H1 (cell line): ENCODE data around the gene KLRK1. TPM values are rescaled to one million over a fixed set of nuclear protein-coding genes. Genes with fewer than 3 reads are reported as not detected.

Experiments
- CTCF ChIA-PET: fragments of 300-600 bp; sonication (Branson Sonifier 250); formaldehyde crosslinking; loops from one replicate; lab custom pipeline; 2021; ENCODE audit not compliant: partially characterized antibody; lab: Charles Lee
- POLR2A ChIA-PET: fragments of 300-600 bp; sonication (Branson Sonifier 250); formaldehyde crosslinking; loops from one replicate; lab custom pipeline; 2021; ENCODE audit warnings: inconsistent platforms; ENCODE audit not compliant: partially characterized antibody; lab: Charles Lee
- DNase-seq, 2 experiments: peaks; one replicate each; pipeline versions ENCODE4 v3.0.0 to v3.0.0-alpha.2; 2010 to 2022; ENCODE audit warnings: low spot score in 2 of 2, low read depth in 1 of 2, mixed read lengths in 1 of 2
- FAIRE-seq: peaks from 2 replicates; lab custom pipeline; 2011; peaks lifted over from hg19 to GRCh38; lab: Jason Lieb, UNC
- H2AFZ ChIP-seq: 2 replicates; pipeline ENCODE4 v1.8.1; 2012; ENCODE audit warnings: low read length, inconsistent platforms
- H2AK5ac ChIP-seq: 2 replicates; pipeline ENCODE4 v1.6.1; 2013; ENCODE audit warnings: low read depth, low read length
- H2BK120ac ChIP-seq: replicated peaks from 2 replicates; pipeline ENCODE3; 2013; ENCODE audit warnings: low read depth, low read length, inconsistent platforms
- H2BK12ac ChIP-seq: 2 replicates; pipeline ENCODE4 v1.6.1; 2013; ENCODE audit warnings: low read depth, low read length
- H2BK15ac ChIP-seq: 2 replicates; pipeline ENCODE4 v1.6.1; 2013; ENCODE audit warnings: low read length
- H2BK20ac ChIP-seq: 2 replicates; pipeline ENCODE4 v1.6.1; 2013; ENCODE audit warnings: low read length
- H2BK5ac ChIP-seq: 2 replicates; pipeline ENCODE4 v1.6.1; 2013; ENCODE audit warnings: low read depth, low read length
- H3K14ac ChIP-seq: 2 replicates; pipeline ENCODE4 v1.6.1; 2013; ENCODE audit warnings: inconsistent platforms; ENCODE audit not compliant: insufficient read length
- H3K18ac ChIP-seq: 2 replicates; pipeline ENCODE4 v1.6.1; 2013; ENCODE audit warnings: low read length; ENCODE audit errors: extremely low read depth
- H3K23ac ChIP-seq: 2 replicates; pipeline ENCODE4 v1.6.1; 2013; ENCODE audit warnings: inconsistent platforms; ENCODE audit not compliant: insufficient read length
- H3K23me2 ChIP-seq: 2 replicates; pipeline ENCODE4 v1.6.1; 2013; ENCODE audit warnings: low read depth, low read length
- H3K27ac ChIP-seq: 2 replicates; pipeline ENCODE4 v1.6.1; 2011; ENCODE audit warnings: low read depth, low read length, inconsistent platforms
- H3K27me3 ChIP-seq, 4 experiments: replicated peaks in 1 of 4; 1 replicate in 1 of 4; 2 replicates in 3 of 4; pipeline versions ENCODE4 v1.6.1 to v1.8.1; 2011 to 2013; ENCODE audit warnings: low read length in 3 of 4, mild to moderate bottlenecking in 3 of 4, inconsistent platforms in 2 of 4, mixed read lengths in 2 of 4, moderate library complexity in 1 of 4; ENCODE audit not compliant: control insufficient read depth in 3 of 4, insufficient read depth in 3 of 4; ENCODE audit errors: extremely low read depth in 1 of 4
- H3K36me3 ChIP-seq, 4 experiments: 2 replicates each; pipeline versions ENCODE4 v1.6.1 to v1.8.1; 2011 to 2013; ENCODE audit warnings: mild to moderate bottlenecking in 4 of 4, low read length in 3 of 4, moderate library complexity in 2 of 4, control low read depth in 1 of 4, inconsistent platforms in 1 of 4; ENCODE audit not compliant: insufficient read depth in 4 of 4, control insufficient read depth in 2 of 4
- H3K4ac ChIP-seq: replicated peaks from 2 replicates; pipeline ENCODE3; 2013; ENCODE audit warnings: low read length, low read depth, mixed read lengths, inconsistent platforms; ENCODE audit not compliant: insufficient read length
- H3K4me1 ChIP-seq, 4 experiments: replicated peaks in 1 of 4; 1 replicate in 1 of 4; 2 replicates in 3 of 4; pipeline versions ENCODE4 v1.6.1 to v1.8.1; 2011 to 2013; ENCODE audit warnings: low read length in 3 of 4, inconsistent platforms in 2 of 4, mixed read lengths in 1 of 4; ENCODE audit not compliant: insufficient read depth in 4 of 4, control insufficient read depth in 3 of 4
- H3K4me2 ChIP-seq, 2 experiments: 2 replicates each; pipeline versions ENCODE4 v1.6.1 to v1.8.1; 2011 to 2013; ENCODE audit warnings: low read depth in 2 of 2, low read length in 2 of 2, control low read depth in 1 of 2, inconsistent platforms in 1 of 2, mild to moderate bottlenecking in 1 of 2; ENCODE audit not compliant: insufficient read depth in 1 of 2
- H3K4me3 ChIP-seq, 4 experiments: fragments of 200-600, 300-600 bp in 1 of 4; sonication (generic), shearing (Covaris generic), sonication (Bioruptor Twin) in 1 of 4; 2 replicates each; pipeline versions ENCODE4 v1.5.1 to v1.8.1; 2011 to 2016; ENCODE audit warnings: low read length in 4 of 4, low read depth in 3 of 4, control low read depth in 2 of 4, inconsistent platforms in 2 of 4, mild to moderate bottlenecking in 2 of 4, mixed read lengths in 1 of 4, moderate library complexity in 1 of 4; ENCODE audit not compliant: insufficient read depth in 2 of 4; ENCODE audit errors: extremely low read depth in 1 of 4
- H3K56ac ChIP-seq: replicated peaks from 2 replicates; pipeline ENCODE3; 2013; ENCODE audit warnings: low read depth, mild to moderate bottlenecking, mixed read lengths, low read length, inconsistent platforms; ENCODE audit not compliant: insufficient read length
- H3K79me1 ChIP-seq: 2 replicates; pipeline ENCODE4 v1.6.1; 2013; ENCODE audit warnings: low read depth, low read length, control low read depth
- H3K79me2 ChIP-seq, 2 experiments: 2 replicates each; pipeline versions ENCODE4 v1.6.1 to v1.8.1; 2012 to 2013; ENCODE audit warnings: low read length in 2 of 2, mild to moderate bottlenecking in 2 of 2, inconsistent platforms in 1 of 2; ENCODE audit not compliant: insufficient read depth in 2 of 2, control insufficient read depth in 1 of 2
- H3K9ac ChIP-seq, 4 experiments: replicated peaks in 1 of 4; 1 replicate in 1 of 4; 2 replicates in 3 of 4; pipeline versions ENCODE4 v1.6.1 to v1.8.1; 2011 to 2013; ENCODE audit warnings: low read depth in 3 of 4, low read length in 3 of 4, control low read depth in 2 of 4, mild to moderate bottlenecking in 2 of 4, moderate library complexity in 2 of 4, inconsistent platforms in 1 of 4; ENCODE audit errors: extremely low read depth in 1 of 4
- H3K9me3 ChIP-seq, 2 experiments: 2 replicates each; pipeline versions ENCODE4 v1.6.1 to v1.8.1; 2012 to 2013; ENCODE audit warnings: mild to moderate bottlenecking in 2 of 2, moderate library complexity in 2 of 2, control low read depth in 1 of 2, inconsistent platforms in 1 of 2, low read depth in 1 of 2, low read length in 1 of 2, mixed read lengths in 1 of 2; ENCODE audit not compliant: insufficient read depth in 2 of 2
- H4K20me1 ChIP-seq, 2 experiments: replicated peaks in 1 of 2; 2 replicates each; pipeline versions ENCODE3 to v1.8.1; 2011 to 2013; ENCODE audit warnings: inconsistent platforms in 2 of 2, low read length in 2 of 2, mild to moderate bottlenecking in 1 of 2; ENCODE audit not compliant: insufficient read depth in 2 of 2, control insufficient read depth in 1 of 2
- H4K5ac ChIP-seq: 2 replicates; pipeline ENCODE4 v1.6.1; 2013; ENCODE audit warnings: low read length, low read depth, mixed read lengths, inconsistent platforms; ENCODE audit not compliant: insufficient read length
- H4K8ac ChIP-seq: 2 replicates; pipeline ENCODE4 v1.8.0; 2013; ENCODE audit warnings: mild to moderate bottlenecking, moderate library complexity, low read length, inconsistent platforms; ENCODE audit not compliant: insufficient read depth; ENCODE audit errors: extremely low read depth
- H4K91ac ChIP-seq: replicated peaks from 2 replicates; pipeline ENCODE3; 2013; ENCODE audit warnings: low read length, mixed read lengths, inconsistent platforms; ENCODE audit not compliant: insufficient read length
- CTBP2 ChIP-seq: IDR thresholded peaks from 2 replicates; pipeline ENCODE4 v1.7.0; 2011; ENCODE audit warnings: borderline replicate concordance, mild to moderate bottlenecking, moderate library complexity, mixed read lengths, low read length; ENCODE audit not compliant: insufficient read depth, insufficient read length
- E2F6 ChIP-seq: IDR thresholded peaks from 2 replicates; pipeline ENCODE4 v1.6.1; 2012; ENCODE audit warnings: inconsistent platforms
- JUN ChIP-seq: IDR thresholded peaks from 2 replicates; pipeline ENCODE4 v1.6.1; 2011; ENCODE audit warnings: low read depth, mild to moderate bottlenecking, improper control_type of control experiment, low read length
- KDM4A ChIP-seq: IDR thresholded peaks from one replicate; pipeline ENCODE4 v1.7.1; 2012; ENCODE audit warnings: low read depth, mild to moderate bottlenecking, moderate library complexity, low read length, inconsistent platforms; ENCODE audit not compliant: severe bottlenecking
- KDM5A ChIP-seq: fragments of 200-600 bp; IDR thresholded peaks from 2 replicates; pipeline ENCODE4 v1.7.1; 2012; ENCODE audit warnings: mild to moderate bottlenecking, low read length, inconsistent platforms, mixed read lengths
- POLR2A ChIP-seq, 2 experiments: IDR thresholded peaks; 1 replicate in 1 of 2; 2 replicates in 1 of 2; pipeline ENCODE4 v1.6.1; 2011; ENCODE audit warnings: low read depth in 2 of 2, low read length in 2 of 2, mild to moderate bottlenecking in 2 of 2; ENCODE audit errors: control extremely low read depth in 1 of 2
- RAD21 ChIP-seq, 2 experiments: IDR thresholded peaks in 1 of 2; conservative IDR thresholded peaks in 1 of 2; 2 replicates each; pipeline ENCODE4 v1.6.1; 2011; ENCODE audit warnings: low read depth in 2 of 2, low read length in 2 of 2, improper control_type of control experiment in 1 of 2, inconsistent platforms in 1 of 2, mild to moderate bottlenecking in 1 of 2, moderate library complexity in 1 of 2
- SAP30 ChIP-seq: fragments of 300-600 bp; sonication (generic); IDR thresholded peaks from 2 replicates; pipeline ENCODE4 v1.7.1; 2012; ENCODE audit warnings: low read length, moderate library complexity, mild to moderate bottlenecking, inconsistent platforms; ENCODE audit not compliant: insufficient read depth, insufficient replicate concordance
- SP1 ChIP-seq: IDR thresholded peaks from 2 replicates; pipeline ENCODE4 v1.6.1; 2011; ENCODE audit warnings: low read depth, low read length
- SP4 ChIP-seq: IDR thresholded peaks from 2 replicates; pipeline ENCODE4 v1.6.1; 2012; ENCODE audit warnings: low read length, inconsistent platforms
- TAF1 ChIP-seq: IDR thresholded peaks from 2 replicates; pipeline ENCODE4 v1.6.1; 2011; ENCODE audit warnings: mild to moderate bottlenecking, low read depth, low read length
- USF2 ChIP-seq: IDR thresholded peaks from 2 replicates; pipeline ENCODE4 v1.6.1; 2011; ENCODE audit warnings: low read length, improper control_type of control experiment
- WGBS, 2 experiments: shearing (Covaris generic) in 1 of 2; methylation state at CpG; one replicate each; pipeline versions ENCODE4 v1.1.6 to v1.1.7; 2013 to 2015; ENCODE audit warnings: low lambda C conversion rate in 2 of 2, mixed read lengths in 2 of 2, inconsistent platforms in 1 of 2, low coverage in 1 of 2, missing lambda C conversion rate in 1 of 2; ENCODE audit not compliant: insufficient replicate concordance in 2 of 2, insufficient coverage in 1 of 2, insufficient read length in 1 of 2; ENCODE audit errors: extremely low coverage in 1 of 2, missing lambda C conversion rate in 1 of 2; 5-methylcytosine and 5-hydroxymethylcytosine counted together
- polyA plus RNA-seq, 7 experiments: library from polyadenylated mRNA; depleted of rRNA in 3 of 7; stranded (reverse) in 5 of 7; unstranded in 2 of 7; fragments of >200 nt in 5 of 7; fragments of 200-250 nt in 2 of 7; gene quantifications; 1 replicate in 5 of 7; 2 replicates in 1 of 7; 4 replicates in 1 of 7; pipeline versions ENCODE4 v1.2.1 to v1.2.3, GENCODE V29; 2011 to 2013; ENCODE audit warnings: missing spikeins in 2 of 7, mixed read lengths in 2 of 7
- total RNA-seq: library from RNA; stranded (reverse); fragmentation: NEBNext Ultra II Directional; extraction: Animal tissue kit (Norgen Biotek cat#: 25700); gene quantifications from 2 replicates; pipeline ENCODE4 v1.2.1, GENCODE V29; 2021

KLRK1 gene
- total and polyA plus RNA-seq, 2 of the 8 experiments (the other 6 are each of a cell fraction or from before 2014, with no cell fraction given) = not detected

- no peak overlapping the region for H2BK15ac ChIP-seq
- no peak overlapping the region for H4K91ac ChIP-seq
- no peak overlapping the region for H2AK5ac ChIP-seq
- no peaks in the 10 kb centered on the region for H4K20me1 ChIP-seq
- ChIA-PET POLR2A (interaction anchor here (1.3 to 1.6 kb wide), 2 partner anchors 9 to 50 kb away, joined by 3 read pairs; no protein-coding TSS in a partner anchor), CTCF (no interaction called here)
- H2BK12ac ChIP-seq = no peak overlapping the region; the same call in 1 of the 2 replicates
- H3K79me1 ChIP-seq = no peaks in the 10 kb centered on the region
- H3K36me3 ChIP-seq = no peaks in the 10 kb centered on the region
- H2BK20ac ChIP-seq = no peak overlapping the region
- H3K9me3 ChIP-seq = no peaks in the 10 kb centered on the region; a peak in 1 of 4 replicates
- no peak overlapping the region for H4K5ac ChIP-seq
- no peak overlapping the region for H3K27ac ChIP-seq
- no peak overlapping the region for H3K14ac ChIP-seq
- no peak overlapping the region for H3K9ac ChIP-seq
- no peak overlapping the region for H3K4ac ChIP-seq
- no peak overlapping the region for H3K18ac ChIP-seq
- peaks cover 5% of the 10 kb centered on the region for H3K23me2 ChIP-seq
- H3K4me3 ChIP-seq = no peak overlapping the region; a peak in 1 of 8 replicates
- H4K8ac ChIP-seq = no peak overlapping the region
- H2BK5ac ChIP-seq = no peak overlapping the region
- no peak overlapping the region; a peak in 1 of 4 replicates for H3K4me2 ChIP-seq
- 75% methylated on average over 4 of the region's 4 CpGs; no CpG with 5 or more reads in 1 of the 2 experiments for WGBS, 2 experiments
- no peaks in the 10 kb centered on the region for H3K79me2 ChIP-seq
- no peak overlapping the region for H2BK120ac ChIP-seq
- no peak overlapping the region for H2AFZ ChIP-seq
- DNase-seq (peak in 1 of 2 experiments; percentile 29), FAIRE-seq (no peak)
- no peak overlapping the region for H3K23ac ChIP-seq
- H3K56ac ChIP-seq = no peak overlapping the region
- peaks cover 12 to 30% (median 17%) of the 10 kb centered on the region in 4 experiments; a peak in 6 of 7 replicates for H3K4me1 ChIP-seq
- H3K27me3 ChIP-seq = no peaks in the 10 kb centered on the region
- TF ChIP-seq CTBP2 = no peak
- TF ChIP-seq E2F6 = peak; percentile 73; the same call in 1 of the 2 replicates
- no peak for TF ChIP-seq SP1
- TF ChIP-seq RAD21 (IDR thresholded peaks at IDR 0.05 in 1 of 2, conservative IDR thresholded peaks at IDR 0.05 in 1 of 2; ENCODE audit: low read depth in 2 of 2, low read length in 2 of 2) = no peak
- TF ChIP-seq USF2 = no peak
- no peak for TF ChIP-seq JUN
- TF ChIP-seq SP4 = no peak
- TF ChIP-seq SAP30 = no peak
- TF ChIP-seq KDM4A = no peak
- TF ChIP-seq POLR2A (IDR thresholded peaks at IDR 0.05; ENCODE audit: control extremely low read depth in 1 of 2, low read depth in 2 of 2, low read length in 2 of 2) = no peak; a peak in 1 of 3 replicates
- no peak for TF ChIP-seq KDM5A
- TF ChIP-seq TAF1 = 0 out of 2 replicates have a peak, but pooled peaks have one; percentile 26
Observed at GRCh38 chr12:10361084-10361483, 28.8 kb downstream of the KLRK1 start.
